Neuronal stem cell (in vitro differentiated cells): Measurements from ENCODE around the gene CEP112.

Experiments used
- DNase-seq: peaks from one replicate; pipeline ENCODE4 v3.0.0-alpha.2; 2013; ENCODE audit warnings: low spot score
- H2AFZ ChIP-seq: one replicate; pipeline ENCODE4 v1.6.1; 2013; ENCODE audit warnings: mild to moderate bottlenecking, low read length, inconsistent platforms
- H2AK5ac ChIP-seq: 2 replicates; pipeline ENCODE4 v1.6.1; 2013; ENCODE audit warnings: low read depth, mild to moderate bottlenecking, inconsistent platforms, low read length, moderate library complexity, mixed read lengths
- H2BK120ac ChIP-seq: 2 replicates; pipeline ENCODE4 v1.6.1; 2013; ENCODE audit warnings: low read depth, mild to moderate bottlenecking, inconsistent platforms, low read length, moderate library complexity, mixed read lengths
- H2BK12ac ChIP-seq: one replicate; pipeline ENCODE4 v1.6.1; 2013; ENCODE audit warnings: low read length, inconsistent platforms
- H2BK15ac ChIP-seq: 2 replicates; pipeline ENCODE4 v1.6.1; 2013; ENCODE audit warnings: mild to moderate bottlenecking, low read length, inconsistent platforms, mixed read lengths
- H2BK5ac ChIP-seq: one replicate; pipeline ENCODE4 v1.6.1; 2013; ENCODE audit warnings: inconsistent platforms, mild to moderate bottlenecking, low read length, moderate library complexity
- H3K14ac ChIP-seq: one replicate; pipeline ENCODE4 v1.6.1; 2013; ENCODE audit warnings: low read length, inconsistent platforms
- H3K18ac ChIP-seq: 2 replicates; pipeline ENCODE4 v1.6.1; 2013; ENCODE audit warnings: low read length, inconsistent platforms
- H3K23ac ChIP-seq: 2 replicates; pipeline ENCODE4 v1.6.1; 2013; ENCODE audit warnings: low read depth, mild to moderate bottlenecking, mixed read lengths, low read length, inconsistent platforms; ENCODE audit not compliant: poor library complexity
- H3K27ac ChIP-seq: replicated peaks from 3 replicates; pipeline ENCODE4 v1.5.1; 2013; ENCODE audit warnings: low read length, inconsistent platforms
- H3K27me3 ChIP-seq, 3 experiments: 2 replicates each; pipeline ENCODE4 v1.6.1; 2013; ENCODE audit warnings: low read length in 3 of 3, mild to moderate bottlenecking in 2 of 3, inconsistent platforms in 1 of 3, low read depth in 1 of 3, mixed read lengths in 1 of 3, moderate library complexity in 1 of 3; ENCODE audit not compliant: control insufficient read depth in 3 of 3, insufficient read depth in 3 of 3
- H3K36me3 ChIP-seq, 2 donors: replicated peaks in 1 of 2; 2 replicates each; pipeline ENCODE4 v1.6.1; 2013; ENCODE audit warnings: low read length in 2 of 2; ENCODE audit not compliant: control insufficient read depth in 2 of 2, insufficient read depth in 2 of 2
- H3K4ac ChIP-seq: 2 replicates; pipeline ENCODE4 v1.6.1; 2013; ENCODE audit warnings: inconsistent platforms, mild to moderate bottlenecking, low read length, moderate library complexity
- H3K4me1 ChIP-seq, 2 donors: 1 replicate in 1 of 2; 2 replicates in 1 of 2; pipeline ENCODE4 v1.6.1; 2013; ENCODE audit warnings: low read length in 2 of 2, low read depth in 1 of 2; ENCODE audit not compliant: control insufficient read depth in 2 of 2, insufficient read depth in 1 of 2
- H3K4me2 ChIP-seq: one replicate; pipeline ENCODE4 v1.6.1; 2013; ENCODE audit warnings: mild to moderate bottlenecking, low read length, inconsistent platforms; ENCODE audit not compliant: insufficient read depth, poor library complexity, severe bottlenecking
- H3K4me3 ChIP-seq, 2 donors: 2 replicates each; pipeline ENCODE4 v1.5.1; 2013; ENCODE audit warnings: low read length in 2 of 2, mild to moderate bottlenecking in 2 of 2, inconsistent platforms in 1 of 2, moderate library complexity in 1 of 2
- H3K79me1 ChIP-seq: one replicate; pipeline ENCODE4 v1.6.1; 2013; ENCODE audit warnings: low read depth, mild to moderate bottlenecking, inconsistent platforms, low read length, moderate library complexity
- H3K9ac ChIP-seq: one replicate; pipeline ENCODE4 v1.6.1; 2013; ENCODE audit warnings: mild to moderate bottlenecking, low read depth, low read length, inconsistent platforms; ENCODE audit not compliant: poor library complexity
- H3K9me3 ChIP-seq, 2 donors: replicated peaks in 1 of 2; 2 replicates each; pipeline versions ENCODE3 to v1.6.1; 2013; ENCODE audit warnings: low read length in 2 of 2, mild to moderate bottlenecking in 2 of 2, inconsistent platforms in 1 of 2, low read depth in 1 of 2, mixed read lengths in 1 of 2, moderate library complexity in 1 of 2; ENCODE audit not compliant: control insufficient read depth in 2 of 2, insufficient read depth in 1 of 2
- H4K8ac ChIP-seq: one replicate; pipeline ENCODE4 v1.6.1; 2013; ENCODE audit warnings: low read depth, mild to moderate bottlenecking, inconsistent platforms, low read length, moderate library complexity
- H4K91ac ChIP-seq: one replicate; pipeline ENCODE4 v1.6.1; 2013; ENCODE audit warnings: low read length, low read depth, mild to moderate bottlenecking, inconsistent platforms; ENCODE audit not compliant: poor library complexity
- WGBS, 2 donors: extraction: QIAGEN DNeasy Blood & Tissue Kit; methylation state at CpG; one replicate each; pipeline ENCODE4 v1.1.7; 2013; ENCODE audit warnings: missing lambda C conversion rate in 2 of 2, mixed read lengths in 1 of 2; ENCODE audit not compliant: insufficient read length in 2 of 2, insufficient replicate concordance in 1 of 2; ENCODE audit errors: extremely low coverage in 2 of 2; 5-methylcytosine and 5-hydroxymethylcytosine counted together

The CEP112 gene

GRCh38 chr17:65900216-65900615 is 291.7 kb downstream of the CEP112 start:
- Histone ChIP-seq H2AK5ac (no peak overlapping the region), H3K4ac (no peak overlapping the region), H2BK15ac (no peak overlapping the region), H3K14ac (no peak overlapping the region), H3K27me3 (peaks cover 0 to 2% (median 0%) of the 10 kb centered on the region in 3 experiments), H3K4me3 (no peak overlapping the region), H4K91ac (no peak overlapping the region), H3K4me1 (peaks cover 3 to 23% of the 10 kb centered on the region in 2 donors), H2AFZ (no peak overlapping the region), H2BK120ac (no peak overlapping the region), H3K79me1 (no peaks in the 10 kb centered on the region), H3K23ac (no peak overlapping the region), H3K9ac (no peak overlapping the region), H3K27ac (no peak overlapping the region), H2BK5ac (no peak overlapping the region), H3K36me3 (peaks cover 0 to 2% of the 10 kb centered on the region in 2 donors), H3K9me3 (no peaks in the 10 kb centered on the region), H3K4me2 (no peak overlapping the region), H2BK12ac (no peak overlapping the region), H3K18ac (no peak overlapping the region), H4K8ac (no peak overlapping the region)
- WGBS, 2 donors: no CpG with 5 or more reads among the region's 6 CpGs
- no peak for DNase-seq

DNA sequence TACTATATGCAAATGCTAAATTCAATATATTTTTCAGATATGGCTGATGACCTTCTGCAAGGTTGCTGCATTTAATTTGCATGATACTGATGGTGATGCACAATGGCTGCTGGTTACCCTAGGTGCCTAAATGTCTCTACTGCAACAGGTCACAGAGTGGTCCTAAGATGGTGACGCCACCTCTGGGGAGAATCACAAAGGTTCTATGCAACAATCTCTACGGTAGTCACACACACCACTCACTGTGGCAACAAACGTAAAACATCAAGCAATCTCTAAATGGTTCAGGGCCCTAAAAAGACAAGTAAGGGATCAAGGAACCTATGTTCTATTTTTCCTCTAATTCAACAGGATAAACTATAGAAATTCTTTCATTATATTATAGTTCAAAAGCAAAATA is 293.3 kb downstream of the CEP112 start:
- H2BK120ac ChIP-seq: no peak overlapping the region
- no peaks in the 10 kb centered on the region for H3K79me1 ChIP-seq
- DNase-seq: no peak
- no peak overlapping the region for H3K9ac ChIP-seq
- H2BK5ac ChIP-seq: no peak overlapping the region
- WGBS, 2 donors: no CpG with 5 or more reads among the region's 3 CpGs
- no peak overlapping the region for H3K23ac ChIP-seq
- no peak overlapping the region for H3K4ac ChIP-seq
- H3K27me3 ChIP-seq: peaks cover 0 to 2% (median 0%) of the 10 kb centered on the region in 3 experiments
- H2AFZ ChIP-seq: no peak overlapping the region
- no peak overlapping the region for H3K4me2 ChIP-seq
- no peak overlapping the region for H3K14ac ChIP-seq
- H2BK12ac ChIP-seq: no peak overlapping the region
- no peak overlapping the region for H3K4me3 ChIP-seq
- no peak overlapping the region for H2BK15ac ChIP-seq
- no peak overlapping the region for H3K18ac ChIP-seq
- peaks cover 0 to 2% of the 10 kb centered on the region in 2 donors for H3K36me3 ChIP-seq
- H3K9me3 ChIP-seq: no peaks in the 10 kb centered on the region
- peaks cover 3 to 23% of the 10 kb centered on the region in 2 donors for H3K4me1 ChIP-seq
- no peak overlapping the region for H4K91ac ChIP-seq
- H4K8ac ChIP-seq: no peak overlapping the region
- no peak overlapping the region for H2AK5ac ChIP-seq
- no peak overlapping the region for H3K27ac ChIP-seq

DNA sequence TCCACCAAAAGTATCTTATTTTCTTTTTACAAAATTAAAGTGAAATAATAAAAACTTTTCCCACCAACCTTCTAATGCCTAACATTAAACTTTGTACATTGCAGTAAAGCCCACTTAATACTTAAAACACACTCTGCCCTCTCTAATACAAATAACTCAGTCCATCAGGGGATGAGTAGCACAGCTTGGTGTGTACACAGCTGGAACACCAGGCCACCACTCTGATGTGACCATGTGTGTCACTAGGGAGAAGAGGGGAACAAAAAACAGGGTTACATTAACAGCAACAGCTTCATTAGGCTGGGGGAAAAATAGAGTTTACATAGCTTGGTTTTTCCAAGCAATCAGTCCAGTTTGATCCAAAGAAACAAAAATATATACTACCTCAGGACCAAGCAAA is 295.0 kb downstream of the CEP112 start:
- H2AK5ac ChIP-seq: no peak overlapping the region
- no peak overlapping the region for H2BK120ac ChIP-seq
- H3K4me2 ChIP-seq: no peak overlapping the region
- H3K4me3 ChIP-seq: no peak overlapping the region
- no peak overlapping the region for H3K27ac ChIP-seq
- H3K36me3 ChIP-seq: peaks cover 0 to 2% of the 10 kb centered on the region in 2 donors
- no peak overlapping the region for H4K8ac ChIP-seq
- no peak overlapping the region for H4K91ac ChIP-seq
- no peak overlapping the region for H3K4ac ChIP-seq
- no peaks in the 10 kb centered on the region for H3K79me1 ChIP-seq
- H2BK5ac ChIP-seq: no peak overlapping the region
- H3K4me1 ChIP-seq: peaks cover 0 to 12% of the 10 kb centered on the region in 2 donors
- H2AFZ ChIP-seq: no peak overlapping the region
- no peaks in the 10 kb centered on the region for H3K27me3 ChIP-seq
- no peaks in the 10 kb centered on the region for H3K9me3 ChIP-seq
- no peak overlapping the region for H3K23ac ChIP-seq
- no peak overlapping the region for H3K14ac ChIP-seq
- no peak overlapping the region for H2BK12ac ChIP-seq
- no peak overlapping the region for H3K9ac ChIP-seq
- H2BK15ac ChIP-seq: no peak overlapping the region
- H3K18ac ChIP-seq: no peak overlapping the region
- no peak for DNase-seq

DNA sequence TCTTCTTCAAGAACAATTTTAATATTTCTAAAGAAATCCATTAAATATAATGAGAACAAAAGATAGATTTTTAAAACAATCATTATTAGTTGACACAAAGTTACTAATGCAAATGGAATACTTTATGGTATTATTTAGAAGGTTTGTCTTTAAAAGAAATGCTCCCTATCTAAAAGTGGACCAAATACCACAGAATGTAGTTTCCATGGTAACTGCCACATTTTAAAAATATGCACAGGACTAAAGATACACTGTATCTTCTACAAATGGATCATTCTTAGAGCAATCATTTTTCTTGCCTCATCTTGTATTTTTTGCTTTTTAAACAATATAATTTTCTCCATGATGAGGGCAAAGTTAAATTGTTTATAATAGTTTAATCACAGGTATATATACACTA is 296.0 kb downstream of the CEP112 start:
- Histone ChIP-seq H3K36me3 (peaks cover 0 to 2% of the 10 kb centered on the region in 2 donors), H3K9ac (no peak overlapping the region), H3K18ac (no peak overlapping the region), H3K79me1 (no peaks in the 10 kb centered on the region), H3K4me3 (no peak overlapping the region), H3K9me3 (no peaks in the 10 kb centered on the region), H3K14ac (no peak overlapping the region), H3K4ac (no peak overlapping the region), H3K4me2 (no peak overlapping the region), H3K27me3 (no peaks in the 10 kb centered on the region), H2BK120ac (no peak overlapping the region), H2BK15ac (no peak overlapping the region), H3K4me1 (peaks cover 0 to 12% of the 10 kb centered on the region in 2 donors), H4K8ac (no peak overlapping the region), H3K23ac (no peak overlapping the region), H4K91ac (no peak overlapping the region), H2AK5ac (no peak overlapping the region), H2AFZ (no peak overlapping the region), H2BK12ac (no peak overlapping the region), H2BK5ac (no peak overlapping the region), H3K27ac (no peak overlapping the region)
- DNase-seq: no peak
